Body of pancreas (tissue), 4 donors: ENCODE measurements around the gene GTF2F1.

Source experiments
- POLR2A ChIP-seq, 3 donors: fragments of 450-650 bp; IDR thresholded peaks; one replicate each; pipeline ENCODE4 v1.6.1; 2016; ENCODE audit warnings: antibody characterized with exemption in 3 of 3, mild to moderate bottlenecking in 2 of 3
- TF ChIP-seq, protein P1 (sequence below), 7 experiments: fragments of 450-650 bp in 4 of 7; fragments of 200-600 bp in 3 of 7; sonication (generic) in 3 of 7; IDR thresholded peaks; one replicate each; pipeline ENCODE4 v1.5.1; 2016 to 2019; ENCODE audit warnings: antibody characterized with exemption in 7 of 7

DNA sequence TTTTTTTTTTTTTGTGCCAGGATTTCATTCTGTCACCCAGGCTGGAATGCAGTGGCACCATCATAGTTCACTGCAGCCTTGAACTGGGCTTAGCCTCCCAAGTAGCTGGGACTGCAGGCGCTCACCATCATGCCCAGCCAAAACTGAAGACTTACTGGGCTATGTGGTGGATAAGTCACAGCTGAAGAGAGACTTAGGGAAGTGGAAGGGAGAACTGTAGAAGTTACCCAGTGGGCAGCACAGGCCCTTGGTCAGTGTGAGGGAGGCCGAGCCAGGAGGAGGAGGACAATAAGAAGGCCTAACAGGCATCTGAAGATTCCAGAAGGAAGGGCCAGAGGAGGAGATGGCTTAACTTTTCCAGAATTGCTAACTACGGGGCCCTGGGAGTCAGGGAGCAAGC lies 13.2 kb downstream of the GTF2F1 start:
- TF ChIP-seq, protein P1, sequence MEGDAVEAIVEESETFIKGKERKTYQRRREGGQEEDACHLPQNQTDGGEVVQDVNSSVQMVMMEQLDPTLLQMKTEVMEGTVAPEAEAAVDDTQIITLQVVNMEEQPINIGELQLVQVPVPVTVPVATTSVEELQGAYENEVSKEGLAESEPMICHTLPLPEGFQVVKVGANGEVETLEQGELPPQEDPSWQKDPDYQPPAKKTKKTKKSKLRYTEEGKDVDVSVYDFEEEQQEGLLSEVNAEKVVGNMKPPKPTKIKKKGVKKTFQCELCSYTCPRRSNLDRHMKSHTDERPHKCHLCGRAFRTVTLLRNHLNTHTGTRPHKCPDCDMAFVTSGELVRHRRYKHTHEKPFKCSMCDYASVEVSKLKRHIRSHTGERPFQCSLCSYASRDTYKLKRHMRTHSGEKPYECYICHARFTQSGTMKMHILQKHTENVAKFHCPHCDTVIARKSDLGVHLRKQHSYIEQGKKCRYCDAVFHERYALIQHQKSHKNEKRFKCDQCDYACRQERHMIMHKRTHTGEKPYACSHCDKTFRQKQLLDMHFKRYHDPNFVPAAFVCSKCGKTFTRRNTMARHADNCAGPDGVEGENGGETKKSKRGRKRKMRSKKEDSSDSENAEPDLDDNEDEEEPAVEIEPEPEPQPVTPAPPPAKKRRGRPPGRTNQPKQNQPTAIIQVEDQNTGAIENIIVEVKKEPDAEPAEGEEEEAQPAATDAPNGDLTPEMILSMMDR (IDR thresholded peaks at IDR 0.05) = no peak
- TF ChIP-seq POLR2A (IDR thresholded peaks at IDR 0.05) = no peak
